Keratinocyte (primary cell): Measurements from ENCODE around the gene CYP46A1.

Experiments used
- EZH2 ChIP-seq: IDR thresholded peaks from one replicate; pipeline ENCODE4 v1.6.1; 2012; ENCODE audit warnings: inconsistent platforms, mild to moderate bottlenecking, low read length, moderate library complexity
- TF ChIP-seq, protein P1 (sequence below), 3 experiments: IDR thresholded peaks in 1 of 3; conservative IDR thresholded peaks in 1 of 3; optimal IDR thresholded peaks in 1 of 3; 2 replicates in 2 of 3; 3 replicates in 1 of 3; pipeline versions ENCODE3 to v1.5.1; 2011; ENCODE audit warnings: low read length in 3 of 3, mild to moderate bottlenecking in 3 of 3, moderate library complexity in 2 of 3, control low read depth in 1 of 3, inconsistent platforms in 1 of 3; ENCODE audit not compliant: insufficient read depth in 2 of 3; ENCODE audit errors: extremely low read depth in 1 of 3

DNA sequence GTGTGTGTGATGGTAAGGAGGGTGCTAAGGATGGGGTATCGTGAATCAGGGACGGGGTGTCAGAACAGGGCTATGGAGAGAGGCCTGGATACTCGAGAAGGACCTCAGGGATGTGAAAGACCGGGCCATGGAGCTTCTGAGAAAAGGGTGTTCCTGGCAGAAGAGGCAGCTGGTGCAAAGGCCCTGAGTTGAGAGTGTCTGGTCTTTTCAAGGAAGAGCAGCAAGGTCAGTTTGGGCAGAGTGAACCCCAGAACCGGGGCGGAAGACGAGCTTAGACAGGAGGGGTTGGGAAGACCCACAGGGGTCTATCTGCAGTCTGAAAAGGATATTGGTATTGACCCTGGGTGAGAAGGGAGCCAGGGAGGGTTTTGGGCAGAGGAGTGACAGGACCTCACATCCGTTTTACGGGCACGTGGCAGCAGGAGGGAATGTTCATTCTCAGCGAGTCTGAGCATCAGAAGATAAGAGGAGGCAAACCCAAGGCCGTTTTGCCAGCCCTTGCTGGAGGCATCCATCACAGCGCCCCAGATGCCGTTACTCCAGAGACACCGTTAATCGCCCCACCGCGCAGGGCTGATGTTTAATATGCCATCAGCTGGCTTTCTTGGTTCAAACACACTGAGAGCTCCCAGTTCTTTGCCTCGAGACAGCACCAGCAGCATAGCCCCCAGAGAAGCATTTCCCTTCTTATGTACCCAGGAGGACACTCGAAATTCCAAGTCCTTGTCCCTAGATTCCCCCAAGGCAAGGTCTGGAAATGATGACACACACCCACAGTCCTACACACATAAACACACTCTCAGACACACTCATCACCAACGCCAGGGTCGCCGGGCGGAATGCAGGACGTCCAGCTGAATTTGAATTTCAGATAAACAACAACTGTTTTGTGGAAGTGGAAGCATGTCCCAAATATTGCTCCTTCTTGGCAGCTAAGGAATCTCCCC is 67.7 kb downstream of the CYP46A1 start:
- TF ChIP-seq, protein P1, sequence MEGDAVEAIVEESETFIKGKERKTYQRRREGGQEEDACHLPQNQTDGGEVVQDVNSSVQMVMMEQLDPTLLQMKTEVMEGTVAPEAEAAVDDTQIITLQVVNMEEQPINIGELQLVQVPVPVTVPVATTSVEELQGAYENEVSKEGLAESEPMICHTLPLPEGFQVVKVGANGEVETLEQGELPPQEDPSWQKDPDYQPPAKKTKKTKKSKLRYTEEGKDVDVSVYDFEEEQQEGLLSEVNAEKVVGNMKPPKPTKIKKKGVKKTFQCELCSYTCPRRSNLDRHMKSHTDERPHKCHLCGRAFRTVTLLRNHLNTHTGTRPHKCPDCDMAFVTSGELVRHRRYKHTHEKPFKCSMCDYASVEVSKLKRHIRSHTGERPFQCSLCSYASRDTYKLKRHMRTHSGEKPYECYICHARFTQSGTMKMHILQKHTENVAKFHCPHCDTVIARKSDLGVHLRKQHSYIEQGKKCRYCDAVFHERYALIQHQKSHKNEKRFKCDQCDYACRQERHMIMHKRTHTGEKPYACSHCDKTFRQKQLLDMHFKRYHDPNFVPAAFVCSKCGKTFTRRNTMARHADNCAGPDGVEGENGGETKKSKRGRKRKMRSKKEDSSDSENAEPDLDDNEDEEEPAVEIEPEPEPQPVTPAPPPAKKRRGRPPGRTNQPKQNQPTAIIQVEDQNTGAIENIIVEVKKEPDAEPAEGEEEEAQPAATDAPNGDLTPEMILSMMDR (optimal IDR thresholded peaks at IDR 0.05 in 1 of 3, IDR thresholded peaks at IDR 0.05 in 1 of 3, conservative IDR thresholded peaks at IDR 0.05 in 1 of 3; ENCODE audit: extremely low read depth in 1 of 3, insufficient read depth in 2 of 3, low read length in 3 of 3): no peak
- no peak for TF ChIP-seq EZH2
